Measurements from ENCODE around the gene PHF13. TPM values are rescaled to one million over a fixed set of nuclear protein-coding genes. Genes with fewer than 3 reads are reported as not detected.

The PHF13 gene
- total and polyA plus RNA-seq, 10 of the 15 experiments (the other 5 are each of a cell fraction or from before 2014, with no cell fraction given), result 0.87 to 15.4 (median 5.1) TPM

- peak; percentile 51; the same call in 1 of the 2 replicates for TF ChIP-seq NKRF (conservative IDR thresholded peaks at IDR 0.05)
Observed at GRCh38 chr1:6612641-6613360, 730 bp upstream of the PHF13 start (continued).

GRCh38 chr1:6614019-6614928, 743 bp downstream of the PHF13 start:
- no peak for FAIRE-seq

More at GRCh38 chr1:6614019-6614928, 743 bp downstream of the PHF13 start:
- peak; percentile 8; the same call in 1 of the 2 replicates for TF ChIP-seq POLR2A (IDR thresholded peaks at IDR 0.05; ENCODE audit: low read depth, low read length)
- no peak for TF ChIP-seq REST (IDR thresholded peaks at IDR 0.05; ENCODE audit: low read depth, low read length)
- peak in 1 of 2 experiments; percentile 85; a peak in 2 of 3 replicates for TF ChIP-seq EGR1 (IDR thresholded peaks at IDR 0.05; ENCODE audit: borderline replicate concordance in 1 of 2, low read depth in 2 of 2, low read length in 2 of 2)
- H3K4me3 ChIP-seq, result peak overlapping the region; percentile 98
- intact Hi-C loops (cut with micrococcal nuclease; ENCODE audit: unreplicated experiment), result loop anchor here (5.0 to 10.0 kb wide), 2 partner anchors 62 to 171 kb away; partner anchors contain the start of genes CAMTA1 and NOL9
- no peaks in the 10 kb centered on the region for H4K20me1 ChIP-seq (ENCODE audit: control insufficient read depth, insufficient read depth)
- peaks cover 0 to 2% of the 10 kb centered on the region in 2 experiments; a peak in 3 of 4 replicates for H3K36me3 ChIP-seq (ENCODE audit: control insufficient read depth in 2 of 2, insufficient read depth in 2 of 2, low read length in 1 of 2)
- H3K27ac ChIP-seq (ENCODE audit: control insufficient read depth, insufficient read depth), result peak overlapping the region; percentile 51
- H3K27me3 ChIP-seq (replicated peaks in 1 of 2; ENCODE audit: control insufficient read depth in 2 of 2, insufficient read depth in 2 of 2, low read length in 1 of 2), result no peaks in the 10 kb centered on the region
- no peak overlapping the region for H3K4me2 ChIP-seq (ENCODE audit: control insufficient read depth, insufficient read depth)
- ChIA-PET CTCF (no interaction called here), SMC1A (ENCODE audit: uncharacterized antibody, unreplicated experiment) (interaction anchor here (0.9 kb wide), 1 partner anchor 10 kb away, joined by 3 read pairs; the partner anchor contains the start of gene THAP3), POLR2A (interaction anchor here (0.6 to 1.0 kb wide), 3 partner anchors 11 to 60 kb away, joined by 3 to 5 read pairs (median 3); partner anchors contain the start of gene NOL9), RAD21 (ENCODE audit: unreplicated experiment) (interaction anchor here (0.7 kb wide), 1 partner anchor 32 kb away, joined by 3 read pairs; no protein-coding TSS in a partner anchor)
- in situ Hi-C loops (cut with MboI), result no loop called here
- WGBS (ENCODE audit: insufficient coverage, insufficient replicate concordance, low lambda C conversion rate, missing lambda C conversion rate), result 1% methylated on average over 36 of the region's 117 CpGs
- DNase-seq (ENCODE audit: low read depth, low spot score), result no peak
- BruUV-seq (replicated peaks), result no TSS peak
- H3K9me3 ChIP-seq (replicated peaks; ENCODE audit: control insufficient read depth, insufficient read depth, low read length), result no peaks in the 10 kb centered on the region
- H2AFZ ChIP-seq (ENCODE audit: control insufficient read depth, low read depth, low read length), result peak overlapping the region; percentile 65
- peak overlapping the region; percentile 75 for H3K9ac ChIP-seq (ENCODE audit: control insufficient read depth, insufficient read depth, low read length)
- no peaks in the 10 kb centered on the region for H3K4me1 ChIP-seq (ENCODE audit: control insufficient read depth, insufficient read depth, low read length)
- peaks cover 22% of the 10 kb centered on the region for H3K79me2 ChIP-seq (ENCODE audit: control insufficient read depth, insufficient read depth, low read length)
- ATAC-seq, result peak; percentile 24
